Measurements from ENCODE around the gene ANKFN1. TPM values are rescaled to one million over a fixed set of nuclear protein-coding genes. Genes with fewer than 3 reads are reported as not detected.

Gene ANKFN1
- total and polyA plus RNA-seq, 7 donors: 0.01 to 0.28 (median 0.04) TPM; not detected in 3

GRCh38 chr17:56110463-56111135, 42.7 kb upstream of the ANKFN1 start:
- intact Hi-C loops (cut with DNase I): no loop called here
- H3K36me3 ChIP-seq (ENCODE audit: insufficient read depth in 1 of 2, low read depth in 1 of 2): no peaks in the 10 kb centered on the region

GRCh38 chr17:56111706-56112485, 41.4 kb upstream of the ANKFN1 start:
- no peak for TF ChIP-seq CTCF (IDR thresholded peaks at IDR 0.05)
- Histone ChIP-seq H3K27me3 (ENCODE audit: insufficient read depth in 3 of 3, low read length in 2 of 3) (no peaks in the 10 kb centered on the region), H3K36me3 (ENCODE audit: insufficient read depth in 1 of 2, low read depth in 1 of 2) (no peaks in the 10 kb centered on the region), H3K4me1 (no peaks in the 10 kb centered on the region), H3K9me3 (no peaks in the 10 kb centered on the region), H3K27ac (no peak overlapping the region), H3K4me3 (no peak overlapping the region)
- WGBS, 3 donors: 46 to 48% (median 46%) methylated on average over 3 of the region's 3 CpGs
- intact Hi-C loops (cut with DNase I): no loop called here
- DNase-seq: no peak
- ATAC-seq: no peak

More at GRCh38 chr17:56110463-56111135, 42.7 kb upstream of the ANKFN1 start:
- Histone ChIP-seq H3K9me3 (no peaks in the 10 kb centered on the region), H3K27ac (no peak overlapping the region), H3K4me3 (no peak overlapping the region), H3K27me3 (ENCODE audit: insufficient read depth in 3 of 3, low read length in 2 of 3) (no peaks in the 10 kb centered on the region), H3K4me1 (no peaks in the 10 kb centered on the region)
- DNase-seq (no peak), ATAC-seq (no peak)
- WGBS, 3 donors: 89 to 93% (median 91%) methylated on average over 4 of the region's 4 CpGs
- no peak for TF ChIP-seq CTCF (IDR thresholded peaks at IDR 0.05)

GRCh38 chr17:56113486-56113885, 39.8 kb upstream of the ANKFN1 start:
- Histone ChIP-seq H3K4me1 (no peaks in the 10 kb centered on the region), H3K9me3 (no peaks in the 10 kb centered on the region), H3K27ac (no peak overlapping the region), H3K27me3 (ENCODE audit: insufficient read depth in 3 of 3, low read length in 2 of 3) (no peaks in the 10 kb centered on the region), H3K36me3 (ENCODE audit: insufficient read depth in 1 of 2, low read depth in 1 of 2) (no peaks in the 10 kb centered on the region), H3K4me3 (no peak overlapping the region)
- intact Hi-C loops (cut with DNase I): no loop called here
- ATAC-seq: no peak
- WGBS, 3 donors: 64 to 85% (median 65%) methylated on average over 2 of the region's 2 CpGs
- no peak for TF ChIP-seq CTCF (IDR thresholded peaks at IDR 0.05)
- no peak for DNase-seq

- Histone ChIP-seq H3K4me3 (no peak overlapping the region), H3K27me3 (ENCODE audit: insufficient read depth in 3 of 3, low read length in 2 of 3) (no peaks in the 10 kb centered on the region), H3K27ac (no peak overlapping the region), H3K36me3 (ENCODE audit: insufficient read depth in 1 of 2, low read depth in 1 of 2) (no peaks in the 10 kb centered on the region), H3K9me3 (no peaks in the 10 kb centered on the region), H3K4me1 (no peaks in the 10 kb centered on the region)
- intact Hi-C loops (cut with DNase I): no loop called here
- WGBS, 3 donors: 28 to 65% (median 35%) methylated on average over 1 of the region's 1 CpG
- DNase-seq (no peak), ATAC-seq (no peak)
- no peak for TF ChIP-seq CTCF (IDR thresholded peaks at IDR 0.05)
These were observed 38.8 kb upstream of the ANKFN1 start for GRCh38 chr17:56114469-56114868.
